ENCODE data around the gene FIGLA. TPM values are rescaled to one million over a fixed set of nuclear protein-coding genes. Genes with fewer than 3 reads are reported as not detected.

Gene FIGLA
- total RNA-seq, 1 experiment from 2014 or later, result not detected

GRCh38 chr2:70806013-70806412 lies 15.6 kb upstream of the FIGLA start:
- Mint-ChIP-seq H3K9me3 (peaks cover 0 to 3% of the 10 kb centered on the region in 2 experiments; a peak in 3 of 5 replicates), H3K27ac (no peak overlapping the region), H3K4me3 (no peak overlapping the region), H3K4me1 (no peaks in the 10 kb centered on the region), H3K27me3 (ENCODE audit: low read depth) (peaks cover 45% of the 10 kb centered on the region), H3K36me3 (ENCODE audit: insufficient read depth in 1 of 3, low read depth in 3 of 3) (peaks cover 0 to 2% (median 0%) of the 10 kb centered on the region in 3 experiments; a peak in 1 of 7 replicates)
- no peak overlapping the region for H3K4ac ChIP-seq (ENCODE audit: low read depth, low read length)
- no peak overlapping the region for H3K4me2 ChIP-seq (ENCODE audit: insufficient read depth, insufficient read length, low read length)
- no CpG with 5 or more reads among the region's 5 CpGs for WGBS (ENCODE audit: extremely low coverage, insufficient read length, low lambda C conversion rate)
- no peak for TF ChIP-seq CTCF (conservative IDR thresholded peaks at IDR 0.05)
- no peak overlapping the region for H3K27ac ChIP-seq (ENCODE audit: insufficient read length, low read depth, low read length)
- no peak overlapping the region for H2BK20ac ChIP-seq (ENCODE audit: low read depth, low read length, poor library complexity, severe bottlenecking)
- H3K4me1 ChIP-seq (ENCODE audit: insufficient read depth, low read length), result no peaks in the 10 kb centered on the region
- H3K56ac ChIP-seq (ENCODE audit: insufficient read length, low read depth, low read length), result no peak overlapping the region
- no peak overlapping the region for H2AFZ ChIP-seq (ENCODE audit: low read length)
- no peaks in the 10 kb centered on the region for H3K79me2 ChIP-seq (ENCODE audit: insufficient read depth, low read length)
- no peak overlapping the region for H2BK120ac ChIP-seq (ENCODE audit: low read depth, low read length, poor library complexity, severe bottlenecking)
- peaks cover 2% of the 10 kb centered on the region for H4K20me1 ChIP-seq (ENCODE audit: control insufficient read depth, insufficient read depth, insufficient read length)
- H3K9me3 ChIP-seq (ENCODE audit: control insufficient read depth, low read depth, low read length), result no peaks in the 10 kb centered on the region
- H4K91ac ChIP-seq (ENCODE audit: insufficient read length, low read depth, low read length), result no peak overlapping the region
- no peak overlapping the region for H2AK5ac ChIP-seq (ENCODE audit: insufficient read length, low read length)
- no peak overlapping the region for H2BK5ac ChIP-seq (ENCODE audit: insufficient read length, low read length)
- no peaks in the 10 kb centered on the region for H3K79me1 ChIP-seq (ENCODE audit: insufficient read depth, low read depth, low read length, poor library complexity, severe bottlenecking)
- no peak overlapping the region for H3K18ac ChIP-seq (ENCODE audit: insufficient read length, low read depth, low read length)
- H3K23ac ChIP-seq (ENCODE audit: insufficient read length, low read depth, low read length), result no peak overlapping the region
- no peak overlapping the region for H3K9ac ChIP-seq (ENCODE audit: extremely low read depth, insufficient read length, low read length)
- H2BK12ac ChIP-seq (ENCODE audit: insufficient read length, low read depth, low read length), result no peak overlapping the region
- no peak overlapping the region for H3T11ph ChIP-seq (ENCODE audit: low read length)
- no peak overlapping the region for H3K14ac ChIP-seq (ENCODE audit: insufficient read depth, low read length)
- H4K8ac ChIP-seq (replicated peaks; ENCODE audit: insufficient read length, low read depth, low read length), result no peak overlapping the region
- no peak for DNase-seq
- H3K27me3 ChIP-seq (ENCODE audit: insufficient read depth, low read length), result no peaks in the 10 kb centered on the region; the same call in 1 of the 2 replicates
- no peak overlapping the region for H4K5ac ChIP-seq (ENCODE audit: insufficient read length, low read depth, low read length)
- no peaks in the 10 kb centered on the region for H3K23me2 ChIP-seq (ENCODE audit: insufficient read length, low read depth, low read length, poor library complexity, severe bottlenecking)
- no peak overlapping the region for H2BK15ac ChIP-seq (ENCODE audit: low read depth, low read length)

Measured in H9 (cell line).